NB4 (cell line): ENCODE measurements around the gene INTS3.

Experiments
- DNase-seq: peaks from one replicate; pipeline ENCODE4 v3.0.0; 2010; ENCODE audit warnings: low read depth
- H3K4me3 ChIP-seq: one replicate; pipeline ENCODE4 v1.5.1; 2011; ENCODE audit warnings: mild to moderate bottlenecking, low read depth, low read length, moderate library complexity
- MYC ChIP-seq: IDR thresholded peaks from 2 replicates; pipeline ENCODE4 v1.6.1; 2011; ENCODE audit warnings: low read depth, low read length
- POLR2A ChIP-seq: IDR thresholded peaks from 2 replicates; pipeline ENCODE4 v1.6.1; 2011; ENCODE audit warnings: mild to moderate bottlenecking; ENCODE audit not compliant: insufficient read length; ENCODE audit errors: extremely low read depth
- TF ChIP-seq, protein P1 (sequence below): IDR thresholded peaks from 2 replicates; pipeline ENCODE4 v1.6.1; 2011; ENCODE audit warnings: low read depth, low read length
- TF ChIP-seq, protein P2 (sequence below): IDR thresholded peaks from one replicate; pipeline ENCODE4 v1.5.1; 2012; ENCODE audit warnings: low read depth, low read length

The INTS3 gene

DNA sequence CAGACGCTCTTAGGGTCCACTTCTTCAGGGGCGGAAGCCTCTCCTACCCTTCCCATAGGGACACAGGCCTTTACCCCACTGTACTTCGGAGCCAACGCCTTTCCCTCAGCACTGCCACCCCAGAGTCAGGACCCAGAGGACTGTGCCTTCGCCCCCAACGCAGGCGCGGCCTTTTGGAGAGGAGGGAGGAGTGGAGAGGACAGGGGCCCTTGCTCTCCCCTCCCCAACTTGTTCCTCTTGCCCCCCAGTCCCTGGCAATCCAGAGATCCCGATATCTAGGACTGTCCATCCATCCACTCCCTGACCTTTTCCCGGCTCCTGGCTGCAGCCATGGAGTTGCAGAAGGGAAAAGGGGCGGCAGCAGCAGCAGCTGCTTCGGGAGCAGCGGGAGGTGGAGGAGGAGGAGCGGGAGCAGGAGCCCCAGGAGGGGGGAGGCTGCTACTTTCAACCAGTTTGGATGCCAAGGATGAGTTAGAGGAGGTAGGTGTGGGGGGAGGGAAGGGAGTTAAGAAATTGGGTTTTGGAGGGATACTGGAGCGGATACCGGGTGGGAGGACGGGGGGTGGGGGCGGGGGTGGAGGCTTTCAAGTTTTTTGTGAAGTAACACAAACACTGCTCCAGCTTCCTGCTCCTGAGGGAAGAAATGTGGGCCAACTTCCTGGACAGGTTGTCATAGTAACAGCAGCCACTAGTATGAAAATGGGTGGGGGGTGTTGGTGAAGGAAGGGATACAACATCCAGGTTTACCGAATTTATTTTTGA lies 636 bp downstream of the INTS3 start:
- TF ChIP-seq, protein P1, sequence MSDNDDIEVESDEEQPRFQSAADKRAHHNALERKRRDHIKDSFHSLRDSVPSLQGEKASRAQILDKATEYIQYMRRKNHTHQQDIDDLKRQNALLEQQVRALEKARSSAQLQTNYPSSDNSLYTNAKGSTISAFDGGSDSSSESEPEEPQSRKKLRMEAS = no peak
- TF ChIP-seq MYC (no peak), POLR2A (no peak)
- TF ChIP-seq, protein P2, sequence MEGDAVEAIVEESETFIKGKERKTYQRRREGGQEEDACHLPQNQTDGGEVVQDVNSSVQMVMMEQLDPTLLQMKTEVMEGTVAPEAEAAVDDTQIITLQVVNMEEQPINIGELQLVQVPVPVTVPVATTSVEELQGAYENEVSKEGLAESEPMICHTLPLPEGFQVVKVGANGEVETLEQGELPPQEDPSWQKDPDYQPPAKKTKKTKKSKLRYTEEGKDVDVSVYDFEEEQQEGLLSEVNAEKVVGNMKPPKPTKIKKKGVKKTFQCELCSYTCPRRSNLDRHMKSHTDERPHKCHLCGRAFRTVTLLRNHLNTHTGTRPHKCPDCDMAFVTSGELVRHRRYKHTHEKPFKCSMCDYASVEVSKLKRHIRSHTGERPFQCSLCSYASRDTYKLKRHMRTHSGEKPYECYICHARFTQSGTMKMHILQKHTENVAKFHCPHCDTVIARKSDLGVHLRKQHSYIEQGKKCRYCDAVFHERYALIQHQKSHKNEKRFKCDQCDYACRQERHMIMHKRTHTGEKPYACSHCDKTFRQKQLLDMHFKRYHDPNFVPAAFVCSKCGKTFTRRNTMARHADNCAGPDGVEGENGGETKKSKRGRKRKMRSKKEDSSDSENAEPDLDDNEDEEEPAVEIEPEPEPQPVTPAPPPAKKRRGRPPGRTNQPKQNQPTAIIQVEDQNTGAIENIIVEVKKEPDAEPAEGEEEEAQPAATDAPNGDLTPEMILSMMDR = no peak
- DNase-seq = peak; percentile 49

DNA sequence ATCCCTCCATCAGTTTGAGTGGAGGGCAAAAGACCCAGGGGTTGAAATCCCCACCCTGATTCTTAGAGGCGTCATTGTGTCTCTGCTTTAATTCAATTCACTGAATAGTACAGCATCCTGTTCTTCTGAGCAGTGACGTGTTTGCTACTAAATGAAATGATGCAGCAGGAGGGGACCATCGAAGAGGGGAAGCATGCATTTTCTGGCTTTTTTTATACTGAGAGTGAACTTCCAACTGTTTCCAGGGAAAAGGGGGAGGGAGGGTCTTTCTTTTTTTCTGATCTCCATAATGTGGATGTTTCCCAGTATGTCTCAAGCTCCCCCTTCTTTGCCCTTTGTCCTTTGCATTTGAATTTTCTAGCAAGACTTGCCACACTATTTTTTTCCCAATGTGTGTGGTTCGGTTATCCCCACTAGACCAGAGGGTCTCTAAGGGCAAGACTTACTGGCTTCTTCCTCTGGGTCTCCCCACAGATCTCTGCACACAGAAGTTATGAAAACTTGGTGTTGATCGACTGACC lies 2.7 kb downstream of the INTS3 start:
- TF ChIP-seq POLR2A = no peak
- TF ChIP-seq, protein P1 = no peak
- H3K4me3 ChIP-seq = no peak overlapping the region
- DNase-seq = no peak

More for the DNA sequence above, 636 bp downstream of the INTS3 start:
- peak overlapping the region; percentile 75 for H3K4me3 ChIP-seq

DNA sequence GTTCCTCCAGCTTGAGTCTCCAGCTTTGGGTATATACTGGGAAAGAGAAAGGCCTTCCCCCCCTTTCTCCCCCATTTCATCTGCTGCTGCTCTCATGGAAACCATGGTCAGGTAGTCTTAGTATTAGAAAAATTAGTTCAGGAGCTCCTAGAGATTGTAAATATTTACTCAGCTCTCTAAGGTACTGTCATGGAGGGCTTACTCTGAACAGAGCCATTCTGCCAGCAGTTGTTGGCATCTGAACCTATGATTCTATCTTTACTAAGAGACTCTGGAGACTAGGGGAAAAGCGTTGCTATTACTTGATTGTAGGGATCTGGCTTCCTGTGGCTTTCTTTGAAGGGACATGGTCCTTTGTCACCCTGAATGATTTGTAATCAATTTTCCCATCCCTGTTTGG lies 6.1 kb downstream of the INTS3 start:
- DNase-seq = no peak
- no peak overlapping the region for H3K4me3 ChIP-seq
- TF ChIP-seq, protein P1 = no peak

DNA sequence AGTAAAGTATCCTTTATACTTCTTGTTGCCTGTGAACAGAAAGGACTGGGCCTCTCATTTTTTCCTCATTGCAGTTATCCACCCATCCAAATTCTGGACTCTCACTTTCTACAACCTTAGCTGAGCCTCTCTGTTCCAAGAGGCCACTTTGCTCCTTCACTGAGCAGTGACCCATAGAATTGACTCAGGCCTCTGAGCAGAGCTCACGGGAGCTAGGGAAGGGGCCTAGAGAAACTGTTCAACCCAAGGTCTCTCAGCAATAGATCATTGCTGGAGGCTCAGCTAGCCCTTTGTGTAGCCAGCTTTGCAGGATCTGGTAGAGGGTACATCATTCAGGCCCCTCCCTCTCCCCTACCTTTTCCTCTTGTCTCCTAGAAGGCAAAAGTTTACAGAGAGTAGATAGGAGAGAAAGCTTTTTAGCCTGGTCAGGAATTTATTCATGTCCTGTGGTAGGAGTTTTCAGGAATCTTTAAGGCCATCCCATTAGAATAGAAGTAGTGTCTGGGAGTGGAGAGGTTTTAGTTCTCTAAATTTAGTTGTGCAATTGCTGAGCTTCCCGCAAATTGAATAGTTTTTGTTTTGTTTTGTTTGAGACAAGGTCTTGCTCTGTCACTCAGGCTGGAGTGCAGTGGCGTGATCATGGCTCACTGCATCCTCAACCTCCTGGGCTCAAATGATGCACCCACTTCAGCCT lies 6.7 kb downstream of the INTS3 start:
- peak; percentile 18 for DNase-seq
- TF ChIP-seq, protein P1 = no peak
- TF ChIP-seq MYC = no peak
- TF ChIP-seq POLR2A = no peak
- H3K4me3 ChIP-seq = no peak overlapping the region

DNA sequence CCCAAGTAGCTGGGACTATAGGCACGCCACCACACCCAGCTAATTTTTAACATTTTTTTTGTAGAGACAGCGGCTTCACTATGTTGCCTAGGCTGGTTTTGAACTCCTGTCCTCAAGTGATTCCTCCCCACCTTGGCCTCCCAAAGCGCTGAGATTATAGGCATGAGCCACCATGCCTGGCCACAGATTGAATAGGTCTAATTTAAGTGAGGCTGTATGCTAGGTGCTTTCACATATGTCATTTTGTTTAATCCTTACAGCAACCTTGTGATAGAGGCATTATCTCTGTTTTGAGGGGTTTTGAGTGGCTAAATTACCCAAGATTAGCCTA lies 7.2 kb downstream of the INTS3 start:
- TF ChIP-seq, protein P1 = no peak
- no peak for TF ChIP-seq POLR2A
- TF ChIP-seq, protein P2 = no peak
- no peak for TF ChIP-seq MYC
- no peak overlapping the region for H3K4me3 ChIP-seq
- DNase-seq = no peak

DNA sequence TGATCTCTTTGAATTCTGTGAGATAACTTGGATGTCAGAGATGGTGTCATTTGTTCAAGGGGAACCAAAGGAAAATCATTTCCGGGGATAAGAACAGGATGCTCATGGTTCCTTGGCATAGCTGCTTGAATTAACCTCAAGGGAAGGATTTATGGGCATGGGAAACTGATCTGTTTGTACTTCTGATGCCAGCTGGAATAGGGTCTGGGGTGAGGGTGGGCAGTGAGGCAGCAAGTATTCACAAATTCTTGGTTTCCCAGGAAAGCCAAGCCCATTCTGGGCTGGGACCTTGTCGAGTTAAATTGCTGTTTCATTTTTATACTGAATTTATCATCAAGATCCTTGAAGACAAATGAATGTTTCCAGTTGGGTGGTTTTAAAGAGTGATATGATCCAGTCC lies 14.1 kb downstream of the INTS3 start:
- DNase-seq = no peak
- H3K4me3 ChIP-seq = no peak overlapping the region
- TF ChIP-seq, protein P1 = no peak
- TF ChIP-seq POLR2A (no peak), MYC (no peak)
- TF ChIP-seq, protein P2 = no peak
